Measurements from ENCODE around the gene AAK1. TPM values are rescaled to one million over a fixed set of nuclear protein-coding genes. Genes with fewer than 3 reads are reported as not detected.

AAK1 gene
- polyA plus RNA-seq, 1 of the 3 experiments (the other 2 are of a cell fraction) = 13.4 TPM

DNA sequence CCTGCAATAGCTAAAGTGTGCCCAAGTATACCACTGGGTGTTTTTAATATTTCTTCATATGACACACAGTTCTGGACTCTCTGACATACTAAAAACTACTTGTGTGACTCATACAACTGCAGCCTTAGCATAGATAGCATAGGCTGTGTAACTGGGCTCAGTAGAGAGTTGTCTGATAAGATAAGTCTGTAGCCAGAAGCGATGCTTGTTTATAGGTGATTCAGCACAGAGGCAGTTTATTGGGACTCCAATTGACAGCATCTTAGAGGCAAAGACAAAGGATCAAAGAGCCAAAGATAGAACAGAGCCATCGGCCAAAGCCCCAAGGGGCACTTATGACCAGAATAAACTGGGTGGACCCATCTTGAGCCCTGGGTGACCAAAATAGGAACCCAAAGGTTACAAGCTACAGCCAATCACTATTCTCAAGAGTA lies 42.3 kb downstream of the AAK1 start:
- no peak for DNase-seq
- 24% methylated on average over 2 of the region's 2 CpGs for WGBS (ENCODE audit: low lambda C conversion rate)
- Histone ChIP-seq H3K4me3 (ENCODE audit: low read depth in 2 of 2, low read length in 1 of 2) (no peak overlapping the region), H3K4me1 (ENCODE audit: control insufficient read depth in 1 of 2, insufficient read depth in 2 of 2, low read depth in 1 of 2, low read length in 1 of 2) (peaks cover 7 to 15% of the 10 kb centered on the region in 2 experiments), H4K20me1 (ENCODE audit: insufficient read depth) (peaks cover 58% of the 10 kb centered on the region), H3K4me2 (peak overlapping the region; percentile 34), H3K9me3 (no peaks in the 10 kb centered on the region), H3K27ac (ENCODE audit: low read depth in 2 of 2, low read length in 1 of 2) (peak overlapping the region in 1 of 2 experiments; percentile 47; a peak in 3 of 4 replicates), H3K9ac (no peak overlapping the region), H3K36me3 (replicated peaks in 1 of 2; ENCODE audit: control insufficient read depth in 1 of 2, insufficient read depth in 2 of 2, low read length in 1 of 2) (peaks cover 7% of the 10 kb centered on the region in 2 experiments), H3K27me3 (ENCODE audit: insufficient read depth) (no peaks in the 10 kb centered on the region), H2AFZ (ENCODE audit: low read depth) (no peak overlapping the region), H3F3A (replicated peaks; ENCODE audit: insufficient read depth) (peaks cover 16% of the 10 kb centered on the region), H3K79me2 (ENCODE audit: insufficient read depth) (peaks cover 91% of the 10 kb centered on the region), H3K9me2 (no peaks in the 10 kb centered on the region)
- CTCF ChIA-PET = no interaction called here
- POLR2A ChIA-PET = no interaction called here
- TF ChIP-seq MXI1 (IDR thresholded peaks at IDR 0.05; ENCODE audit: low read depth, low read length) (no peak), RFX5 (IDR thresholded peaks at IDR 0.05; ENCODE audit: low read length) (no peak), EZH2phosphoT487 (IDR thresholded peaks at IDR 0.05; ENCODE audit: borderline replicate concordance, low read depth) (no peak), SIN3A (IDR thresholded peaks at IDR 0.05; ENCODE audit: borderline replicate concordance, low read depth, low read length) (no peak), RCOR1 (IDR thresholded peaks at IDR 0.05; ENCODE audit: low read length) (no peak), TCF12 (IDR thresholded peaks at IDR 0.05) (peak; percentile 49; the same call in 1 of the 2 replicates), ELF1 (IDR thresholded peaks at IDR 0.05) (no peak), FOSL2 (IDR thresholded peaks at IDR 0.05; ENCODE audit: borderline replicate concordance, low read depth) (peak; percentile 87), FOXJ3 (CRISPR knock-in tag; IDR thresholded peaks at IDR 0.05) (no peak), JUND (IDR thresholded peaks at IDR 0.05) (peak; percentile 68), TEAD4 (IDR thresholded peaks at IDR 0.05; ENCODE audit: borderline replicate concordance, insufficient read depth) (no peak), NFIC (IDR thresholded peaks at IDR 0.05; ENCODE audit: borderline replicate concordance) (0 out of 2 replicates have a peak, but pooled peaks have one; percentile 14)
- TF ChIP-seq, protein P1, sequence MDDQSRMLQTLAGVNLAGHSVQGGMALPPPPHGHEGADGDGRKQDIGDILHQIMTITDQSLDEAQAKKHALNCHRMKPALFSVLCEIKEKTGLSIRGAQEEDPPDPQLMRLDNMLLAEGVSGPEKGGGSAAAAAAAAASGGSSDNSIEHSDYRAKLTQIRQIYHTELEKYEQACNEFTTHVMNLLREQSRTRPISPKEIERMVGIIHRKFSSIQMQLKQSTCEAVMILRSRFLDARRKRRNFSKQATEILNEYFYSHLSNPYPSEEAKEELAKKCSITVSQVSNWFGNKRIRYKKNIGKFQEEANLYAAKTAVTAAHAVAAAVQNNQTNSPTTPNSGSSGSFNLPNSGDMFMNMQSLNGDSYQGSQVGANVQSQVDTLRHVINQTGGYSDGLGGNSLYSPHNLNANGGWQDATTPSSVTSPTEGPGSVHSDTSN (IDR thresholded peaks at IDR 0.05) = 0 out of 2 replicates have a peak, but pooled peaks have one; percentile 22
- TF ChIP-seq, protein P2, sequence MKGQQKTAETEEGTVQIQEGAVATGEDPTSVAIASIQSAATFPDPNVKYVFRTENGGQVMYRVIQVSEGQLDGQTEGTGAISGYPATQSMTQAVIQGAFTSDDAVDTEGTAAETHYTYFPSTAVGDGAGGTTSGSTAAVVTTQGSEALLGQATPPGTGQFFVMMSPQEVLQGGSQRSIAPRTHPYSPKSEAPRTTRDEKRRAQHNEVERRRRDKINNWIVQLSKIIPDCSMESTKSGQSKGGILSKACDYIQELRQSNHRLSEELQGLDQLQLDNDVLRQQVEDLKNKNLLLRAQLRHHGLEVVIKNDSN (IDR thresholded peaks at IDR 0.05; ENCODE audit: borderline replicate concordance, low read depth) = no peak
- TF ChIP-seq, protein P3, sequence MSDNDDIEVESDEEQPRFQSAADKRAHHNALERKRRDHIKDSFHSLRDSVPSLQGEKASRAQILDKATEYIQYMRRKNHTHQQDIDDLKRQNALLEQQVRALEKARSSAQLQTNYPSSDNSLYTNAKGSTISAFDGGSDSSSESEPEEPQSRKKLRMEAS (IDR thresholded peaks at IDR 0.05; ENCODE audit: low read depth) = no peak

DNA sequence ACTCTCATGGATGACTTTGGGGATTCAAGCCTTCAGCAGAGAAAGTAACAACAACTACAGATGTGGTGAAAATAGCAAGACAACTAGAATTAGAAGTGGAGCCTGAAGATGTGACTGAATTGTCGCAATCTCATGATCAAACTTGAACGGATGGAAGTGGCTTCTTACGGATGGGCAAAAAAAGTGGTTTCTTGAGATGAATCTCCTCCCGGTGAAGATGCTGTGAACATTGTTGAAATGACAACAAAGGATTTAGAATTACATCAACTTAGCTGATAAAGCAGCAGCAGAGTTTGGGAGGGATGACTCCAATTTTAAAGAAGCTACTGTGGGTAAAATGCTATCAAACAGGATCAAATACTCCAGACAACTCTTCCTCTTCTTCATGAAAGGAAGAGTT lies 43.1 kb downstream of the AAK1 start:
- peak overlapping the region; percentile 34; the same call in 1 of the 2 replicates for H3K4me2 ChIP-seq
- H3F3A ChIP-seq (replicated peaks; ENCODE audit: insufficient read depth) = peaks cover 16% of the 10 kb centered on the region
- no peak overlapping the region for H2AFZ ChIP-seq (ENCODE audit: low read depth)
- no peak for DNase-seq
- H3K9me3 ChIP-seq = no peaks in the 10 kb centered on the region
- POLR2A ChIA-PET = no interaction called here
- H3K4me1 ChIP-seq (ENCODE audit: control insufficient read depth in 1 of 2, insufficient read depth in 2 of 2, low read depth in 1 of 2, low read length in 1 of 2) = peaks cover 7 to 15% of the 10 kb centered on the region in 2 experiments
- H3K9ac ChIP-seq = no peak overlapping the region
- H4K20me1 ChIP-seq (ENCODE audit: insufficient read depth) = peaks cover 53% of the 10 kb centered on the region
- CTCF ChIA-PET = no interaction called here
- H3K79me2 ChIP-seq (ENCODE audit: insufficient read depth) = peaks cover 91% of the 10 kb centered on the region
- WGBS (ENCODE audit: low lambda C conversion rate) = 96% methylated on average over 4 of the region's 4 CpGs
- no peak overlapping the region for H3K4me3 ChIP-seq (ENCODE audit: low read depth in 2 of 2, low read length in 1 of 2)
- peak overlapping the region in 1 of 2 experiments; percentile 47; a peak in 1 of 4 replicates for H3K27ac ChIP-seq (ENCODE audit: low read depth in 2 of 2, low read length in 1 of 2)
- no peaks in the 10 kb centered on the region for H3K9me2 ChIP-seq
- H3K36me3 ChIP-seq (replicated peaks in 1 of 2; ENCODE audit: control insufficient read depth in 1 of 2, insufficient read depth in 2 of 2, low read length in 1 of 2) = peaks cover 7% of the 10 kb centered on the region in 2 experiments
- no peaks in the 10 kb centered on the region for H3K27me3 ChIP-seq (ENCODE audit: insufficient read depth)
- TF ChIP-seq MXI1 (IDR thresholded peaks at IDR 0.05; ENCODE audit: low read depth, low read length) (no peak), JUND (IDR thresholded peaks at IDR 0.05) (no peak), FOSL2 (IDR thresholded peaks at IDR 0.05; ENCODE audit: borderline replicate concordance, low read depth) (no peak), RAD21 (IDR thresholded peaks at IDR 0.05; ENCODE audit: low read length) (no peak), CHD2 (IDR thresholded peaks at IDR 0.05; ENCODE audit: low read length, partially characterized antibody) (no peak), RXRA (IDR thresholded peaks at IDR 0.05; ENCODE audit: borderline replicate concordance, low read depth) (no peak)
- TF ChIP-seq, protein P4, sequence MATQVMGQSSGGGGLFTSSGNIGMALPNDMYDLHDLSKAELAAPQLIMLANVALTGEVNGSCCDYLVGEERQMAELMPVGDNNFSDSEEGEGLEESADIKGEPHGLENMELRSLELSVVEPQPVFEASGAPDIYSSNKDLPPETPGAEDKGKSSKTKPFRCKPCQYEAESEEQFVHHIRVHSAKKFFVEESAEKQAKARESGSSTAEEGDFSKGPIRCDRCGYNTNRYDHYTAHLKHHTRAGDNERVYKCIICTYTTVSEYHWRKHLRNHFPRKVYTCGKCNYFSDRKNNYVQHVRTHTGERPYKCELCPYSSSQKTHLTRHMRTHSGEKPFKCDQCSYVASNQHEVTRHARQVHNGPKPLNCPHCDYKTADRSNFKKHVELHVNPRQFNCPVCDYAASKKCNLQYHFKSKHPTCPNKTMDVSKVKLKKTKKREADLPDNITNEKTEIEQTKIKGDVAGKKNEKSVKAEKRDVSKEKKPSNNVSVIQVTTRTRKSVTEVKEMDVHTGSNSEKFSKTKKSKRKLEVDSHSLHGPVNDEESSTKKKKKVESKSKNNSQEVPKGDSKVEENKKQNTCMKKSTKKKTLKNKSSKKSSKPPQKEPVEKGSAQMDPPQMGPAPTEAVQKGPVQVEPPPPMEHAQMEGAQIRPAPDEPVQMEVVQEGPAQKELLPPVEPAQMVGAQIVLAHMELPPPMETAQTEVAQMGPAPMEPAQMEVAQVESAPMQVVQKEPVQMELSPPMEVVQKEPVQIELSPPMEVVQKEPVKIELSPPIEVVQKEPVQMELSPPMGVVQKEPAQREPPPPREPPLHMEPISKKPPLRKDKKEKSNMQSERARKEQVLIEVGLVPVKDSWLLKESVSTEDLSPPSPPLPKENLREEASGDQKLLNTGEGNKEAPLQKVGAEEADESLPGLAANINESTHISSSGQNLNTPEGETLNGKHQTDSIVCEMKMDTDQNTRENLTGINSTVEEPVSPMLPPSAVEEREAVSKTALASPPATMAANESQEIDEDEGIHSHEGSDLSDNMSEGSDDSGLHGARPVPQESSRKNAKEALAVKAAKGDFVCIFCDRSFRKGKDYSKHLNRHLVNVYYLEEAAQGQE (IDR thresholded peaks at IDR 0.05; ENCODE audit: low read depth, low read length) = no peak
- TF ChIP-seq, protein P5, sequence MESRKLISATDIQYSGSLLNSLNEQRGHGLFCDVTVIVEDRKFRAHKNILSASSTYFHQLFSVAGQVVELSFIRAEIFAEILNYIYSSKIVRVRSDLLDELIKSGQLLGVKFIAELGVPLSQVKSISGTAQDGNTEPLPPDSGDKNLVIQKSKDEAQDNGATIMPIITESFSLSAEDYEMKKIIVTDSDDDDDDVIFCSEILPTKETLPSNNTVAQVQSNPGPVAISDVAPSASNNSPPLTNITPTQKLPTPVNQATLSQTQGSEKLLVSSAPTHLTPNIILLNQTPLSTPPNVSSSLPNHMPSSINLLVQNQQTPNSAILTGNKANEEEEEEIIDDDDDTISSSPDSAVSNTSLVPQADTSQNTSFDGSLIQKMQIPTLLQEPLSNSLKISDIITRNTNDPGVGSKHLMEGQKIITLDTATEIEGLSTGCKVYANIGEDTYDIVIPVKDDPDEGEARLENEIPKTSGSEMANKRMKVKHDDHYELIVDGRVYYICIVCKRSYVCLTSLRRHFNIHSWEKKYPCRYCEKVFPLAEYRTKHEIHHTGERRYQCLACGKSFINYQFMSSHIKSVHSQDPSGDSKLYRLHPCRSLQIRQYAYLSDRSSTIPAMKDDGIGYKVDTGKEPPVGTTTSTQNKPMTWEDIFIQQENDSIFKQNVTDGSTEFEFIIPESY (IDR thresholded peaks at IDR 0.05; ENCODE audit: borderline replicate concordance, low read depth) = no peak
